DND-41 (cell line): ENCODE data around the gene CHD9.

Source experiments
- ATAC-seq: fragments of 200-7000 bp; cut with Tn5 transposase; 3 replicates; pipeline ENCODE4 v1.9.1; 2021; ENCODE audit warnings: low read depth; ENCODE audit not compliant: insufficient read depth
- DNase-seq: peaks from one replicate; pipeline ENCODE4 v3.0.0-alpha.2; 2020
- H2AFZ ChIP-seq: 2 replicates; pipeline ENCODE4 v1.6.0; 2012; ENCODE audit warnings: low read depth, low read length
- H3K27ac ChIP-seq: 2 replicates; pipeline ENCODE4 v1.5.1; 2012; ENCODE audit warnings: low read length, inconsistent platforms
- H3K27me3 ChIP-seq: fragments of 200-600 bp; sonication (generic); 2 replicates; pipeline ENCODE4 v1.6.0; 2012; ENCODE audit warnings: low read length, mild to moderate bottlenecking, inconsistent platforms; ENCODE audit not compliant: insufficient read depth, poor library complexity
- H3K36me3 ChIP-seq: 2 replicates; pipeline ENCODE4 v1.5.1; 2012; ENCODE audit warnings: low read length, inconsistent platforms; ENCODE audit not compliant: insufficient read depth
- H3K4me1 ChIP-seq: 2 replicates; pipeline ENCODE4 v1.5.1; 2012; ENCODE audit warnings: mild to moderate bottlenecking, low read length; ENCODE audit not compliant: insufficient read depth
- H3K4me2 ChIP-seq: 2 replicates; pipeline ENCODE4 v1.6.0; 2012; ENCODE audit warnings: mild to moderate bottlenecking, moderate library complexity, low read length, inconsistent platforms; ENCODE audit not compliant: insufficient read depth
- H3K4me3 ChIP-seq, 2 experiments: fragments of 200-600 bp in 1 of 2; shearing (Covaris generic) in 1 of 2; 2 replicates each; pipeline ENCODE4 v1.5.1; 2012 to 2016; ENCODE audit warnings: inconsistent platforms in 2 of 2, low read length in 2 of 2, mild to moderate bottlenecking in 2 of 2, low read depth in 1 of 2, moderate library complexity in 1 of 2
- H3K79me2 ChIP-seq: 2 replicates; pipeline ENCODE4 v1.6.0; 2012; ENCODE audit warnings: low read length, inconsistent platforms; ENCODE audit not compliant: insufficient read depth
- H3K9ac ChIP-seq: 2 replicates; pipeline ENCODE4 v1.6.0; 2012; ENCODE audit warnings: low read depth, mild to moderate bottlenecking, inconsistent platforms, low read length, moderate library complexity
- H3K9me3 ChIP-seq: 2 replicates; pipeline ENCODE4 v1.5.1; 2012; ENCODE audit warnings: low read length, moderate library complexity, mild to moderate bottlenecking, inconsistent platforms; ENCODE audit not compliant: insufficient read depth, severe bottlenecking
- H4K20me1 ChIP-seq: 2 replicates; pipeline ENCODE4 v1.6.0; 2012; ENCODE audit warnings: low read length; ENCODE audit not compliant: insufficient read depth
- EZH2 ChIP-seq: IDR thresholded peaks from 3 replicates; pipeline ENCODE4 v1.6.1; 2012; ENCODE audit warnings: borderline replicate concordance, low read depth, mild to moderate bottlenecking, moderate library complexity, low read length, inconsistent platforms; ENCODE audit not compliant: severe bottlenecking
- TF ChIP-seq, protein P1 (sequence below): IDR thresholded peaks from 2 replicates; pipeline ENCODE4 v1.5.1; 2012; ENCODE audit warnings: borderline replicate concordance, low read length, moderate library complexity, mild to moderate bottlenecking; ENCODE audit not compliant: poor library complexity, severe bottlenecking; ENCODE audit errors: extremely low read depth

CHD9 gene

GRCh38 chr16:53304334-53304733 is 249.5 kb downstream of the CHD9 start:
- Histone ChIP-seq H3K27ac (no peak overlapping the region), H3K79me2 (no peaks in the 10 kb centered on the region), H3K27me3 (no peaks in the 10 kb centered on the region), H3K9ac (no peak overlapping the region), H3K36me3 (peaks cover 79% of the 10 kb centered on the region), H2AFZ (no peak overlapping the region), H4K20me1 (no peaks in the 10 kb centered on the region), H3K4me3 (no peak overlapping the region), H3K4me1 (no peaks in the 10 kb centered on the region), H3K4me2 (no peak overlapping the region), H3K9me3 (no peaks in the 10 kb centered on the region)
- TF ChIP-seq, protein P1, sequence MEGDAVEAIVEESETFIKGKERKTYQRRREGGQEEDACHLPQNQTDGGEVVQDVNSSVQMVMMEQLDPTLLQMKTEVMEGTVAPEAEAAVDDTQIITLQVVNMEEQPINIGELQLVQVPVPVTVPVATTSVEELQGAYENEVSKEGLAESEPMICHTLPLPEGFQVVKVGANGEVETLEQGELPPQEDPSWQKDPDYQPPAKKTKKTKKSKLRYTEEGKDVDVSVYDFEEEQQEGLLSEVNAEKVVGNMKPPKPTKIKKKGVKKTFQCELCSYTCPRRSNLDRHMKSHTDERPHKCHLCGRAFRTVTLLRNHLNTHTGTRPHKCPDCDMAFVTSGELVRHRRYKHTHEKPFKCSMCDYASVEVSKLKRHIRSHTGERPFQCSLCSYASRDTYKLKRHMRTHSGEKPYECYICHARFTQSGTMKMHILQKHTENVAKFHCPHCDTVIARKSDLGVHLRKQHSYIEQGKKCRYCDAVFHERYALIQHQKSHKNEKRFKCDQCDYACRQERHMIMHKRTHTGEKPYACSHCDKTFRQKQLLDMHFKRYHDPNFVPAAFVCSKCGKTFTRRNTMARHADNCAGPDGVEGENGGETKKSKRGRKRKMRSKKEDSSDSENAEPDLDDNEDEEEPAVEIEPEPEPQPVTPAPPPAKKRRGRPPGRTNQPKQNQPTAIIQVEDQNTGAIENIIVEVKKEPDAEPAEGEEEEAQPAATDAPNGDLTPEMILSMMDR, result no peak
- TF ChIP-seq EZH2, result no peak
- ATAC-seq (no peak), DNase-seq (no peak)

DNA sequence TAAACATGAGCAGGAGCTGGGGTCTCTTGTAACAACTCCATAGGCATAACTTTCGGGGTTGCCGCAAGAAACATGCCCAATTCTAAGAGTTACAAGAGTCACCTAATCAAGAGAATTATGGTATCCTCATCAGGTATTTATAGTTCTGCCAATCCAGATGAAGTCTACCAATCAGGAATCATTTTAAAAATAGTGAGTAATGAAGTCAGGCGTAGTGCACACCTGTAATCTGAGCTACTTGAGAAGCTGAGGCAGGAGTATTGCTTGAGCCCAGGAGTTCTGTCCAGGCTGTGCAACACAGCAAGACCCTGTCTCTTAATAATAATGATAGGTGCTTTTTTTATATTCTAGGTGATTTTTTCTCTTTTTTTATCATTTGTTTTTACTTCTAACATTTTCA is 251.0 kb downstream of the CHD9 start:
- Histone ChIP-seq H3K9ac (no peak overlapping the region), H4K20me1 (no peaks in the 10 kb centered on the region), H3K36me3 (peaks cover 79% of the 10 kb centered on the region), H3K27me3 (no peaks in the 10 kb centered on the region), H3K79me2 (no peaks in the 10 kb centered on the region), H3K27ac (no peak overlapping the region), H2AFZ (no peak overlapping the region), H3K4me3 (no peak overlapping the region), H3K4me1 (no peaks in the 10 kb centered on the region), H3K4me2 (no peak overlapping the region), H3K9me3 (no peaks in the 10 kb centered on the region)
- ATAC-seq (no peak), DNase-seq (no peak)
- TF ChIP-seq, protein P1, result no peak
- no peak for TF ChIP-seq EZH2

- no peaks in the 10 kb centered on the region for H3K9me3 ChIP-seq
- no peak overlapping the region for H3K27ac ChIP-seq
- no peak overlapping the region for H3K4me3 ChIP-seq
- H3K27me3 ChIP-seq, result no peaks in the 10 kb centered on the region
- ATAC-seq (no peak), DNase-seq (no peak)
- H3K4me1 ChIP-seq, result no peaks in the 10 kb centered on the region
- no peak overlapping the region for H3K9ac ChIP-seq
- H2AFZ ChIP-seq, result no peak overlapping the region
- H3K79me2 ChIP-seq, result no peaks in the 10 kb centered on the region
- no peaks in the 10 kb centered on the region for H4K20me1 ChIP-seq
- TF ChIP-seq, protein P1, result no peak
- no peak for TF ChIP-seq EZH2
- no peak overlapping the region for H3K4me2 ChIP-seq
- H3K36me3 ChIP-seq, result peaks cover 91% of the 10 kb centered on the region
Measured at GRCh38 chr16:53309457-53309856, 254.7 kb downstream of the CHD9 start.

DNA sequence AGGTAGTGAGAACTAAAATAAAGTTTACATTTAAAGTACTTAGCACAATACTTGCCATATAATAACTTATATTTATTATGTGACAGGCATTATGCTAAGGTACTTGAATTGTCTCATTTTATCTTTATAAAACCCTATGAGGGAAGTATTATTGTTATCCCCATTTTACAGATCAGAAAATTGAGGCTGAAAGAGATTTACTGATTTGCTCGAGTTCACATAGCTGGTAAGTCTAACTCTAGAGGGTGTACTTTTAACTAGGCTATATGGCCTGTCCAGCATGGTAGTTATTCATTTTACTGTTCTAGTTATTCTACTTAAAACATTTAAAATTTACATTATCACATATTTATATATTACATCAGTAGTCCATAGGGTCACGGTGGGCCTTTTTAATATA is 266.2 kb downstream of the CHD9 start:
- TF ChIP-seq, protein P1, result no peak
- no peak for TF ChIP-seq EZH2
- H3K4me3 ChIP-seq, result no peak overlapping the region
- H3K27ac ChIP-seq, result no peak overlapping the region
- no peaks in the 10 kb centered on the region for H3K27me3 ChIP-seq
- no peaks in the 10 kb centered on the region for H3K4me1 ChIP-seq
- H3K79me2 ChIP-seq, result no peaks in the 10 kb centered on the region
- H3K4me2 ChIP-seq, result no peak overlapping the region
- no peak for DNase-seq
- no peak overlapping the region for H3K9ac ChIP-seq
- ATAC-seq, result no peak
- no peaks in the 10 kb centered on the region for H4K20me1 ChIP-seq
- no peaks in the 10 kb centered on the region for H3K9me3 ChIP-seq
- no peak overlapping the region for H2AFZ ChIP-seq
- peaks cover 89% of the 10 kb centered on the region for H3K36me3 ChIP-seq
